ENCODE results near the gene TM4SF5. TPM values are rescaled to one million over a fixed set of nuclear protein-coding genes. Genes with fewer than 3 reads are reported as not detected.
A peak's percentile ranks its signal among the peaks of the same experiment; 100 is the strongest.

Gene TM4SF5
- total RNA-seq, 1 experiment from 2014 or later, result not detected

- ATAC-seq (no peak), DNase-seq (ENCODE audit: low read depth, low spot score) (no peak)
- CTCF ChIA-PET, result interaction anchor here (1.8 kb wide), 1 partner anchor 16 kb away, joined by 6 read pairs; no protein-coding TSS in a partner anchor
- POLR2A ChIA-PET, result interaction anchor here (0.6 to 1.2 kb wide), 3 partner anchors 10 to 654 kb away, joined by 3 to 5 read pairs (median 5); partner anchors contain the start of gene PSMB6
- Histone ChIP-seq H3K9ac (ENCODE audit: low read length) (peak overlapping the region; percentile 77), H3K27me3 (ENCODE audit: insufficient read depth, low read length) (no peaks in the 10 kb centered on the region), H3K4me3 (replicated peaks in 1 of 2; ENCODE audit: low read depth in 1 of 2, low read length in 2 of 2) (peak overlapping the region; percentile 59 to 84), H3K79me2 (ENCODE audit: insufficient read depth, low read length) (no peaks in the 10 kb centered on the region), H3K4me1 (ENCODE audit: control insufficient read depth in 1 of 2, insufficient read depth in 2 of 2, low read length in 2 of 2) (peaks cover 12 to 13% of the 10 kb centered on the region in 2 experiments), H3K27ac (ENCODE audit: low read depth, low read length) (peak overlapping the region; percentile 76), H3K36me3 (ENCODE audit: control insufficient read depth in 1 of 2, insufficient read depth in 2 of 2, low read length in 2 of 2) (peaks cover 5 to 7% of the 10 kb centered on the region in 2 experiments; a peak in 3 of 4 replicates), H2AFZ (ENCODE audit: low read depth, low read length, poor library complexity, severe bottlenecking) (no peak overlapping the region), H4K20me1 (ENCODE audit: insufficient read depth) (no peaks in the 10 kb centered on the region), H3K4me2 (ENCODE audit: low read length) (peak overlapping the region; percentile 85), H3K9me3 (ENCODE audit: control insufficient read depth in 1 of 2, insufficient read depth in 1 of 2, low read depth in 1 of 2, low read length in 2 of 2) (no peaks in the 10 kb centered on the region), H3K9me2 (ENCODE audit: insufficient read depth) (no peaks in the 10 kb centered on the region)
- no peak for TF ChIP-seq ZFX (IDR thresholded peaks at IDR 0.05)
- TF ChIP-seq REST (IDR thresholded peaks at IDR 0.05; ENCODE audit: low read depth), result no peak
- no peak for TF ChIP-seq FOSL1 (IDR thresholded peaks at IDR 0.05; ENCODE audit: low read depth)
- no peak for TF ChIP-seq CEBPB (IDR thresholded peaks at IDR 0.05; ENCODE audit: low read depth)
- no peak for TF ChIP-seq POLR2AphosphoS5 (IDR thresholded peaks at IDR 0.05; ENCODE audit: low read depth, low read length)
- no peak for TF ChIP-seq EZH2 (IDR thresholded peaks at IDR 0.05)
- TF ChIP-seq JUND (IDR thresholded peaks at IDR 0.05), result no peak
- no peak for TF ChIP-seq YY1 (IDR thresholded peaks at IDR 0.05; ENCODE audit: extremely low read depth, insufficient replicate concordance, low read depth, low read length)
- TF ChIP-seq ZNF274 (IDR thresholded peaks at IDR 0.05; ENCODE audit: low read depth, low read length), result no peak
- TF ChIP-seq, protein P1, sequence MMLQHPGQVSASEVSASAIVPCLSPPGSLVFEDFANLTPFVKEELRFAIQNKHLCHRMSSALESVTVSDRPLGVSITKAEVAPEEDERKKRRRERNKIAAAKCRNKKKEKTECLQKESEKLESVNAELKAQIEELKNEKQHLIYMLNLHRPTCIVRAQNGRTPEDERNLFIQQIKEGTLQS (IDR thresholded peaks at IDR 0.05), result no peak
- TF ChIP-seq ELF1 (IDR thresholded peaks at IDR 0.05; ENCODE audit: borderline replicate concordance, low read depth), result no peak
- no peak for TF ChIP-seq RAD21 (IDR thresholded peaks at IDR 0.05; ENCODE audit: low read depth)
- no peak for TF ChIP-seq EGR1 (IDR thresholded peaks at IDR 0.05; ENCODE audit: low read depth)
- no peak for TF ChIP-seq SIN3A (IDR thresholded peaks at IDR 0.05; ENCODE audit: low read depth)
- no peak for TF ChIP-seq CTCF (IDR thresholded peaks at IDR 0.05 in 2 of 3, conservative IDR thresholded peaks at IDR 0.05 in 1 of 3; ENCODE audit: borderline replicate concordance in 1 of 3, insufficient read depth in 1 of 3, low read depth in 2 of 3, low read length in 2 of 3)
- TF ChIP-seq, protein P2, sequence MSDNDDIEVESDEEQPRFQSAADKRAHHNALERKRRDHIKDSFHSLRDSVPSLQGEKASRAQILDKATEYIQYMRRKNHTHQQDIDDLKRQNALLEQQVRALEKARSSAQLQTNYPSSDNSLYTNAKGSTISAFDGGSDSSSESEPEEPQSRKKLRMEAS (IDR thresholded peaks at IDR 0.05), result no peak
- no peak for TF ChIP-seq TCF7L2 (IDR thresholded peaks at IDR 0.05; ENCODE audit: borderline replicate concordance, extremely low read depth, insufficient read depth, insufficient read length)
- TF ChIP-seq EZH2phosphoT487 (IDR thresholded peaks at IDR 0.05; ENCODE audit: borderline replicate concordance), result no peak
- RAD21 ChIA-PET (ENCODE audit: low non-redundant PET in 1 of 2, low total read pairs in 2 of 2, uncharacterized antibody in 2 of 2, unreplicated experiment in 2 of 2), result no interaction called here
- no TSS peak for BruUV-seq (replicated peaks)
- intact Hi-C loops (cut with micrococcal nuclease), result no loop called here
Observed at GRCh38 chr17:4806456-4806776, 34.7 kb downstream of the TM4SF5 start.
